8988T (cell line): ENCODE results near the gene DCUN1D3.
"Not testable (repeated sequence)": the region's sequence is repeated elsewhere in the genome, so short reads cannot be mapped to it uniquely, and the experiment has no call there.

ENCODE experiments used
- DNase-seq: peaks from one replicate; pipeline ENCODE4 v3.0.0; 2011

DCUN1D3 gene

GRCh38 chr16:20900299-20901067 is at the start of gene DCUN1D3, which contains the start of gene LYRM1:
TSS of gene DCUN1D3 (minus strand) at chr16:20900358. CDS start at chr16:20862538, 37,820 bp downstream.
TSS of gene LYRM1 (plus strand) at chr16:20900771. CDS start at chr16:20915556, 14,785 bp downstream.
- peak; percentile 78 for DNase-seq

GRCh38 chr16:20949660-20950059 is 49.5 kb upstream of the DCUN1D3 start:
- no peak for DNase-seq

- DNase-seq: no peak
Measured at GRCh38 chr16:20948444-20948843, 48.3 kb upstream of the DCUN1D3 start.

- no peak for DNase-seq
Measured at GRCh38 chr16:20946015-20946629, 46.0 kb upstream of the DCUN1D3 start.

GRCh38 chr16:20945575-20945875 is 45.4 kb upstream of the DCUN1D3 start:
- not testable (repeated sequence) for DNase-seq

GRCh38 chr16:20944861-20945574 is 44.9 kb upstream of the DCUN1D3 start:
- no peak for DNase-seq

- no peak for DNase-seq
Measured at GRCh38 chr16:20942256-20942655, 42.1 kb upstream of the DCUN1D3 start.

- no peak for DNase-seq
Measured at GRCh38 chr16:20941636-20941926, 41.4 kb upstream of the DCUN1D3 start.

- no peak for DNase-seq
Measured at GRCh38 chr16:20940871-20941635, 40.9 kb upstream of the DCUN1D3 start.

GRCh38 chr16:20939611-20940010 is 39.5 kb upstream of the DCUN1D3 start:
- no peak for DNase-seq

- DNase-seq: no peak
Measured at GRCh38 chr16:20938426-20938825, 38.3 kb upstream of the DCUN1D3 start.

- no peak for DNase-seq
Measured at GRCh38 chr16:20937736-20938135, 37.6 kb upstream of the DCUN1D3 start.

- no peak for DNase-seq
Measured at GRCh38 chr16:20933589-20933988, 33.4 kb upstream of the DCUN1D3 start.

- no peak for DNase-seq
Measured at GRCh38 chr16:20931066-20931600, 31.0 kb upstream of the DCUN1D3 start.

- no peak for DNase-seq
Measured at GRCh38 chr16:20930365-20930690, 30.2 kb upstream of the DCUN1D3 start.

GRCh38 chr16:20929676-20930364 is 29.7 kb upstream of the DCUN1D3 start:
- DNase-seq: not testable (repeated sequence)

- no peak for DNase-seq
Measured at GRCh38 chr16:20928774-20929411, 28.7 kb upstream of the DCUN1D3 start.

GRCh38 chr16:20925751-20926150 is 25.6 kb upstream of the DCUN1D3 start:
- DNase-seq: no peak

- no peak for DNase-seq
Measured at GRCh38 chr16:20923876-20924275, 23.7 kb upstream of the DCUN1D3 start.

GRCh38 chr16:20920799-20921198 is 20.6 kb upstream of the DCUN1D3 start:
- DNase-seq: no peak

- no peak for DNase-seq
Measured at GRCh38 chr16:20920091-20920490, 19.9 kb upstream of the DCUN1D3 start.
